HEK293T (cell line): ENCODE measurements around the gene LRRC28.

Source experiments
- ARNT ChIP-seq: fragments of 450-650 bp; IDR thresholded peaks from 2 replicates; pipeline ENCODE4 v1.6.1; 2017; ENCODE audit warnings: mild to moderate bottlenecking
- CTBP1 ChIP-seq: fragments of 450-650 bp; IDR thresholded peaks from 2 replicates; pipeline ENCODE4 v1.6.1; 2016; ENCODE audit warnings: borderline replicate concordance
- ELF4 ChIP-seq: fragments of 450-650 bp; IDR thresholded peaks from 2 replicates; pipeline ENCODE4 v1.6.1; 2017; ENCODE audit warnings: antibody characterized with exemption
- FOXA1 ChIP-seq: fragments of 450-650 bp; IDR thresholded peaks from 2 replicates; pipeline ENCODE4 v1.6.1; 2016; ENCODE audit warnings: mild to moderate bottlenecking
- L3MBTL2 ChIP-seq: fragments of 450-650 bp; conservative IDR thresholded peaks from 2 replicates; pipeline ENCODE4 v1.6.1; 2016; ENCODE audit warnings: mild to moderate bottlenecking
- LEF1 ChIP-seq: fragments of 450-650 bp; IDR thresholded peaks from 2 replicates; pipeline ENCODE4 v1.6.1; 2017; ENCODE audit warnings: mild to moderate bottlenecking, borderline replicate concordance
- SP1 ChIP-seq: fragments of 450-650 bp; IDR thresholded peaks from 2 replicates; pipeline ENCODE4 v1.6.1; 2017
- SUZ12 ChIP-seq: fragments of 450-650 bp; IDR thresholded peaks from 2 replicates; pipeline ENCODE4 v1.6.1; 2016; ENCODE audit warnings: mild to moderate bottlenecking
- TARDBP ChIP-seq: fragments of 450-650 bp; IDR thresholded peaks from 2 replicates; pipeline ENCODE4 v1.6.1; 2016

DNA sequence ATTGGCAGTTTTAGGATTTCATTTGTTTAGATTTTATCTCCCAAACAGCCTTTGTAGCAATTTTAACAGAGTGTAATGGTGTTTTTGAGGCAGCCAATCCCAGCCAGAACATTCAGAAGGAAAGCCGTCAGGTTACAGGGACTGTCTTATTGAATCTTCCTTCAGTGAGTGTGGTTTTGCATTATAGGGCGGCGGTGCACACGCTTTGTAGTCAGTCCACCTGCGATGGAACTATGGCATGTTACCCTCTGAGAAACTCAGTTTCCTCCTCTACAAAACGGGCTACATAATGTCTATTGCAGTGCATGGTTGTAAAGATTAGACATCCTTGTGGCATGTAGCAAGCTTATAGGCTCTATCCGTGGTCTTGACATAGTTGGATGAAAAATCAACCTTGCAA lies 1.0 kb downstream of the LRRC28 start:
- TF ChIP-seq SUZ12 (no peak), L3MBTL2 (no peak), CTBP1 (no peak), TARDBP (no peak), FOXA1 (no peak), ELF4 (no peak), ARNT (no peak), SP1 (no peak), LEF1 (no peak)
